Renal cortical epithelial cell (primary cell): ENCODE measurements around the gene NDUFB7. TPM values are rescaled to one million over a fixed set of nuclear protein-coding genes. Genes with fewer than 3 reads are reported as not detected.
"Not testable (repeated sequence)": the region's sequence is repeated elsewhere in the genome, so short reads cannot be mapped to it uniquely, and the experiment has no call there.

ENCODE experiments used
- DNase-seq: peaks from one replicate; pipeline ENCODE4 v3.0.0-alpha.2; 2011; ENCODE audit warnings: low read depth
- total RNA-seq: library from RNA; depleted of rRNA; stranded (reverse); fragments of >200 nt; gene quantifications from 2 replicates; pipeline ENCODE4 v1.2.3, GENCODE V29; 2014

Gene NDUFB7
- total RNA-seq, result 108 and 413 TPM in 2 replicates

DNA sequence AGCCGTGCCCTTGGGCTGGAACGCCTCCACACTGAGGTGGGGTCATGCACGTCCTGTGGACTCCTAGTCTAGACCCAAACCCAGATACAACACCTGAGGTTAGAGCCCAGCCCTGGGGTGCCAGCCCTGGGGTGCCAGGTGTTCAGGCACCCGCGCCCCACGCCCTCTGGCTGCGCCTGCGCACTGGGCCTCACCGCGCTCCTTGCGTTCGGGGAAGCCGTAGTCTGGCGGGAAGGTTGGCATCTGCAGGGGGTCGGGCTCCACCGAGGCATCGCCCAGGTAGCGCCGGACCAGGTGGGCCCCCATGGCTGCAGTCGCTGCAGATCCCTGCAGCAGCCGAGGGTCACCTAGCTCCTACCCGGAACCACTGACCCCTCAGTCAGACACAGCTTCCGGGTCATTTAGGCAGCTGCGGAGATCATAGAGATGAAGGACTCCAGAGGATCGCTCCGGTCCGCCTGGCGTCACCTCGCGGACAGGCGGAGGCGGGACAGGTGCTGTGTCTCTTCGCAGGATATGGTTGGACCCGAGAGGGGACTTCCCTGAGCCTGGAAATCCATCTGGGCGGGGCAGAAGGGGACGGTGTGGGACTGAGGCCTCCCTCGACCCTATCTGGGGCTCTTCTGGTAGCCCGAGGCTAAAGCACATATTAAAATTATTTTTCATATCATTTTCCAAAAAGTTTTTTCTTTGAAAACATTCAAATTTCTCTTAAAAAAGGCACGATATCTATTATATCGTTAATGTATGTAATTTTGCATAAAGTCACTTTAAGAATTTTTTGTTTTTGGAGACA lies at the start of gene NDUFB7:
Gene NDUFB7, minus strand, starts transcription at position 372 of the 796 bp plus-strand sequence. Its CDS starts 66 bp downstream, at position 306.
- DNase-seq, result peak; percentile 90

DNA sequence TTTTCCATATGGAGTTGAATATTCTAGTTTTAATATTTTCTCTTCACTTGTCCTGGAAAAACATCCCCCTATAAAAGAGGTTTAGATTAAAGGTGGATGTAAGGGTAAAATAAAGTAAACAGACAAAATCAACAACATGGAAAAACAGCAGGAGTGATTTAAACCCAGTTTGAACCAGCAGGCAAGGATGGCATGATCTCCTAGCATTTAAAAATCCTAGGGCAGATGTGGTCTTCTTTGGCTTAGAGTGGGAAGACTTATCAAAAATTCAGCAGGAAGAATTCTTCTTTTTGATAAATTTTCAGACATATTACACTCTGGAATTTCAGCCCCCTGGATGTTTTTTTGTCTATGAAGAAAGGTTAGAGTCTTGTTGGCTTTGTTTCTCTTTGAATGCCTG lies 47.5 kb upstream of the NDUFB7 start:
- no peak for DNase-seq

DNA sequence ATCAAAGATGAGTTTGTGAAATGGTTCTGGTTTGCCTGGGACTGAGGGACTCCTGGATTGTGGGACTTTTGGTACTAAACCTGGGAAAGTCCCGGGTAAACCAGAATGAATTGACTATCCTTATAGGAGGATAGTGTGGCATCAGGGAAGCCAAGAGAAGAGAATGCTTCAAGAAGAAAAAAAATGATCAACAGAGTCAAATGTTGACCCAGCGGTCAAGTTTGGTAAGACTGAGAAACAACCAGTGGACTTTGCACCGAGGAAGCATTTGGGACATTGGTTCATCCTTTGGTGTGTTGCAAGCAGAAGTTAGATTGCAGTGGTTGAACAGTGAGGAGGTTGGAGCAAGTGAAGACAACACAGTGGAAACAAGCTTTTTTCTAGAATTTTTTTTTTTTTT lies 44.5 kb upstream of the NDUFB7 start:
- no peak for DNase-seq

- no peak for DNase-seq
These were observed 43.8 kb upstream of the NDUFB7 start for GRCh38 chr19:14615623-14616022.

DNA sequence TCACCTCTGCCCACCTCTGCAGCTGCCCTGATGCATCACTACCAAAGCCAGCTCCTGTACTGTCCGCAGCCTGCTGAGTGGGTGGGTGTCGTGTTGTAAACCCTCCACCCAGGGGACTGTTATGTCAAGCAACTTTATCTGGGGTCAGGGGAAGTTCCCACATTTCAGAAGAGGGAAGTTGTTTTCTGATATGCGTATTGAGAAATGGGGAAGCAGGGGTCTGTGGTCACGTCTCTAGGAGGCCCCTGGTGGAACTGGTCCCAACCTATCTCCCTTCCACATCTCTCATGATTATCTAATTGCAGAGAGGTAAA lies 42.2 kb upstream of the NDUFB7 start:
- DNase-seq, result no peak

GRCh38 chr19:14613399-14614098 lies 41.7 kb upstream of the NDUFB7 start:
- not testable (repeated sequence) for DNase-seq

DNA sequence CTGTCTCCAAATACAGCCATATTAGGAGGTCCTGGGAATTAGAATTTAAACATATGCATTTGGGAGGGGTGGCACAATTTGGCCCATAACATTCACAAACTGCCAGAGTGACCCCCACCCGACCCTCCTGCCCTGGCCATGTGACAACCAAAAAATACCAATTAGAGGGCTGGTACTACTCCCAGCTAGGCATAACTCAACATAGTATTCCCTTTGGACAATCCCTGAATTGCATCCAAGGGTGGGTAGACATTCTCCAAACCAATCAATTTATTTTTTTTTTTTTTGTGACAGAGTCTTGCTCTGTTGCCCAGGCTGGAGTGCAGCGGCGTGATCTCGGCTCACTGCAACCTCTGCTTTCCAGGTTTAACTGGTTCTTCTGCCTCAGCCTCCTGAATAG lies 40.8 kb upstream of the NDUFB7 start:
- no peak for DNase-seq

GRCh38 chr19:14612242-14612641 lies 40.4 kb upstream of the NDUFB7 start:
- DNase-seq, result not testable (repeated sequence)

DNA sequence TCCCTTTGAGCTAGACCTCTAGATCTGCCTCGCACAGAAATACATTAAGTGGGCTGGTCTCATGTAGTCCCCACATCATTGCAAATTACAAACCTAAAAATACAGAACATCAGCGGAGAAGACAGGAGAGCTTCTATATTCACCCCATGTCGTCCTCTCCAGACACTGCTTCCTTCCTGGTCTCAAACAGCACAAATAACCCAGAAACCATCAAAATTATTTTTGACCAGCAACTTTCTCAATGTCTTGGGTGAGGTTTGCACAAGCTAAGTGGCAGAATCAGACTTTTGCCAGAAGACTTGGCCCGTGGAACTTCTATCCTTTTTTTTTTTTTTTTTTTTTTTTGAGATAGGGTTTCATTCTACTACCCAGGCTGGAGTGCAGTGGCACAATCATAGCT lies 39.2 kb upstream of the NDUFB7 start:
- DNase-seq, result no peak

DNA sequence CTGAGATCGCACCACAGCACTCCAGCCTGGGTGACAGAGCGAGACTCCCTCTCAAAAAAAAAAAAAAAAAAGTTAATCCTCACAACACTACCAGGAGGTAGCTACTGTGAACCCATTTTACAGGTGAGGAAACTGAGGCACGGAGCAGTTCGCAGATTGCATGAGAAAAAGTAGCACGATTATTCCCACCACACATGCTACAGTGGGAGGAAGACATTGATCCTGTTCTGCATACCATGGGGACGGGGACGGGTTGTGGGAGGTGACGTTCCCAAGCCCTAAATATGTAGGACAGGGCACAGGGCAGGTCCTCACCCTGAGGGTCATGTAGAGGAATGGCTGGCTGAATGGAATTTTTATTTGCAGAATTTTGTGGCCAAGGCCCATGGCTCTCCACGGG lies 34.8 kb upstream of the NDUFB7 start:
- DNase-seq, result no peak

GRCh38 chr19:14603990-14604387 lies 32.1 kb upstream of the NDUFB7 start:
- no peak for DNase-seq

DNA sequence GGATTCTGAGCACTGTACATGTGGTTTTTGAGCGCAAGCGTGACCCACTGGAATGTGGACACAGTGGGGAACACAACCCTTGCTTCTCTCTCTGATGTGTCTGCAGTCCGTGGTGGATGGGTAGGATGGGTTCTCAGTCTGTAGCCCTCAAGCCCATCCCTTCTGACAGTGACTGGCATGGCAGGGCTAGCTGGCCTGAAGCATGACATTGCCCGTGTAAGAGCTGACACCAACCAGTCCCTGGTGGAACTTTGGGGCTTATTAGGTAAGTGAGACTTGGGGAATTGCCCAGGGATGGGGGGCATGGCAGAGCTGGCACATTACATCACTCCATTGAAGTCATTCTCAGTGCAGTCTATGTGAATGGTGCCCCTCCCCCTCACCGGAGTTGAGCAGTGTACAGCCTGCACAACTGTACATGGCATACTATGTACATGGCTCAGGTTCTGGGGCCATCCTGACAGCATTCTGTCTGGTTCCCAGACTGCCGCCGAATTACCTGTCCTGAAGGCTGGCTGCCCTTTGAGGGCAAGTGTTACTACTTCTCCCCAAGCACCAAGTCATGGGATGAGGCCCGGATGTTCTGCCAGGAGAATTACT lies 27.8 kb upstream of the NDUFB7 start:
- DNase-seq, result no peak

DNA sequence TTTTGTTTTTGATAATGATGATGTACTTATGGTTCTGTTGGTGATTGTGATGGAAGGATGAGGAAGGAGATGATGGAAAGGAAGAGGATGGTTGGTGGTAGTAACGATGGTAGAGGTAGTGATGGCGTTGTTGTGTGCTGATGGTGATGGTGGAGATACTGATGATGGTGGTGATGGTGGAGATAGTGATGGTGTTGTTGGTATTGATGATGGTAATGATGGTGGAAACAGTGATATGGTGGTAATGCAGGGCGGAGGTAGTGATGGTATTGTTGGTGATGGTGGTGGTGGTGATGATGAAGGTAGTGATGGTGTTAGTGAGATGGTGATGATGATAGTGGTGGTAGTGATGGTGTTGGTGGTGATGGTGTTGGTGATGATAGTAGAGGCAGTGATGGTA lies 23.7 kb upstream of the NDUFB7 start:
- no peak for DNase-seq

DNA sequence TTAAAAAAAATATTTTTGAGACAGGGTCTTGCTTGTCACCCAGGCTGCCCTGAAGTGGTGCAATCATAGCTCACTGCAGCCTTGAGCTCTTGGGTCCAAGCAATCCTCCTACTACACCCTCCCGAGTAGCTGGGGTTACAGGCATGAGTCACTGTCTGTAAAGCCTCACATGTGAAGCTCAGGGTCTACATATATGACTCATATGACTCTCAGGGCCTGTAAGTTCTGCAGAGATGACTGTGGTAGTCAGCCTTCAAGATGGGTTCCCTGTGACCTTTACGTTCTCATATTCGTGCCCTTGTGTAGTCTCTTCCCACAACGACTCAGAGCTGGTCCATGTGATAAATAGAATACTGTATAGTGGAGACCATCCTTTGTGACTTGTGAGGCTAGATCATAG lies 17.6 kb upstream of the NDUFB7 start:
- DNase-seq, result not testable (repeated sequence)

DNA sequence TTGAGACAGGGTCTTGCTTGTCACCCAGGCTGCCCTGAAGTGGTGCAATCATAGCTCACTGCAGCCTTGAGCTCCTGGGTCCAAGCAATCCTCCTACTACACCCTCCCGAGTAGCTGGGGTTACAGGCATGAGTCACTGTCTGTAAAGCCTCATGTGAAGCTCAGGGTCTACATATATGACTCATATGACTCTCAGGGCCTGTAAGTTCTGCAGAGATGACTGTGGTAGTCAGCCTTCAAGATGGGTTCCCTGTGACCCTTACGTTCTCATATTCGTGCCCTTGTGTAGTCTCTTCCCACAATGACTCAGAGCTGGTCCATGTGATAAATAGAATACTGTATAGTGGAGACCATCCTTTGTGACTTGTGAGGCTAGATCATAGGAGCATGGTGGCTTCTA lies 13.3 kb upstream of the NDUFB7 start:
- DNase-seq, result not testable (repeated sequence)

DNA sequence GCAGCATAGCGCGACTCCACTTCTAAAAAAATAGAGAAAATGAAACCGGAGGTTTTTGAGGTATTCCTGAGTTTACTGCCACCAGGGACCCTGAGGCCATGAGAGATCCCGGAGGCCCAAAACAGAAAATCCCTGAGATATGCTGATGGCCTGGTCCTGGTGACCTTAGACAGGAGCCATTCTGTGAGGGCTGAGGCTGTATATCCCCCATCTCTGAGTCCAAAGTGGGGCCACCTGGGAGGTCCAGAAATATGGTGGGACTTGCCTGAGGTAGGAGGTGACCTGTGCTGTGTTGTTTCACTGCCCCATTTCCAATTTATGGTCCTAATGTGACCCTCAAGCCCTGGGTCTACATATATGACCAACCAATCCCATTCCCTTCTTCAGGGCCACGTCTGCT lies 12.5 kb upstream of the NDUFB7 start:
- DNase-seq, result not testable (repeated sequence)

DNA sequence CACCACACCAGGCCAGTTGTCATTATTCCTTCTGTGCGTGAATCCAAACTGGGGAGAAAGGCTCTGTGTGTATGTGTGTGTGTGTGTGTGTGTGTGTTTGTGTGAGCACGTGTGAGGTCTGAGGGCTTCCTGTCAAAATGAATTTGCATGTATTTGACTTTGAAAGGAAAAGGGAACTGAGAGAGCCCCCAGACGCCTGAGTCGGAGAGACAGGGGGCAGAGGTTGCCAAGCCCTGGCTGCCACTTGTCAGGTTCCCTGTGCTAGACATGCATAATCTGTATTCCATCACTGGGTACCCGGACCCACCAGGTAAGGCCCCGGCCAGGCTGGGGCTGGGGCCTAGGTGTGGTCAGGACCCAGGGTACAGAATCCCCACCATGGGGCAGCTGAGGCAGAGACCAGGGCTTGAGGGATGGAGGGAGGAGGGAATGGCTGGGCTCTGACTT lies 11.1 kb upstream of the NDUFB7 start, which contains the start of gene CLEC17A:
Gene CLEC17A, plus strand, starts transcription at position 191 of the 447 bp plus-strand sequence. Its CDS starts 77 bp downstream, at position 268.
- DNase-seq, result no peak

- DNase-seq, result no peak
These were observed 8.9 kb upstream of the NDUFB7 start for GRCh38 chr19:14580623-14581237.

- DNase-seq, result no peak
These were observed 6.1 kb upstream of the NDUFB7 start for GRCh38 chr19:14577885-14578427.

GRCh38 chr19:14577264-14577663 lies 5.4 kb upstream of the NDUFB7 start:
- DNase-seq, result no peak

DNA sequence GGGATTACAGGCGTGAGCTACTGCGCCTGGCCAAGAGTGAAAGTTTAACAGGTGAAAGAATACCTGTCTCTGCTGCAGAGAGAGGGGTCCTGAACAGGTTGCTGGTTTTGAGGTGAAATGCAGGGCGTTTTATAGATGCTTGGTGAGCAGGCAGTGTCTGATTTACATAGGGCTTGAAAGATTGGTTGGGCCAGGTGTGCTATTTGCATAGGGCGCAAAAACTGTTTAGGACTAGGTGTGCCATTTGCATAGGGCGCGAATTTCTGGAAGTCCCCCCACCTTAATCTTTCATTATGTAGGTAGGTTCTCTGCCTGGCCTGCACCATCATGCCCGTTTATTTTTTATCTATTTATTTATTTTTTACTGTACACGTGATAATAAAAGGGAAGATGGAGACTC lies 4.5 kb upstream of the NDUFB7 start:
- DNase-seq, result no peak

DNA sequence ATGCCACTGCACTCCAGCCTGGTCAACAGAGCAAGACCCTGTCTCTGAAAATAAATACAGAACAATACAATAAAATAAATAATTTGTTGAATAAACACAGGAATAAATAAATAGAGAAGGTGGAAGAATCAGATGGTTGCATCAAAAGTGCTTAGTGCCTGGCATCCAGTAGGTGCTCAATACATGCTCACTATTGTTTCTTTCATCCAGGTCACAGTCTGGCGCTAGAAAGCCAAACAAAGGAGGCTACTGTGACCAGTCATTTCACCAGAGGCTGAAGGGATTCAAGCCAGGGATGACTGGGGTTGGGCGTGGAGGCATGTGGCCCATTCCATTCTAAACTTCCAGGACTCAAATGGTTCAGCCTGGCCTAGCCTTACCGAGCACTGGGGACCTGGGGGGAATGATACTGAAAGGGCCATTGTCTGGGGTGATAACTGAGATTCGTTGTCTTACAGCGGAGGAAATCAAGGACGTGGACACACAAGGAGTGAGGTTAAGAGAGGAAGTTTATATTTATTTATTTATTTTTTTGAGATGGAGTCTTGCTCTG lies 3.6 kb upstream of the NDUFB7 start:
- no peak for DNase-seq
